GM12865 (cell line): ENCODE measurements around the gene ETS2.

Source experiments
- DNase-seq: peaks from one replicate; pipeline ENCODE4 v3.0.0; 2010; ENCODE audit warnings: low read depth
- H3K4me3 ChIP-seq: 2 replicates; pipeline ENCODE4 v1.5.1; 2011; ENCODE audit warnings: mild to moderate bottlenecking, low read depth, low read length, control low read depth
- TF ChIP-seq, protein P1 (sequence below): IDR thresholded peaks from 2 replicates; pipeline ENCODE4 v1.5.1; 2011; ENCODE audit warnings: low read length, control low read depth, low read depth, inconsistent platforms; ENCODE audit not compliant: insufficient read depth; ENCODE audit errors: missing control alignments

Gene ETS2

DNA sequence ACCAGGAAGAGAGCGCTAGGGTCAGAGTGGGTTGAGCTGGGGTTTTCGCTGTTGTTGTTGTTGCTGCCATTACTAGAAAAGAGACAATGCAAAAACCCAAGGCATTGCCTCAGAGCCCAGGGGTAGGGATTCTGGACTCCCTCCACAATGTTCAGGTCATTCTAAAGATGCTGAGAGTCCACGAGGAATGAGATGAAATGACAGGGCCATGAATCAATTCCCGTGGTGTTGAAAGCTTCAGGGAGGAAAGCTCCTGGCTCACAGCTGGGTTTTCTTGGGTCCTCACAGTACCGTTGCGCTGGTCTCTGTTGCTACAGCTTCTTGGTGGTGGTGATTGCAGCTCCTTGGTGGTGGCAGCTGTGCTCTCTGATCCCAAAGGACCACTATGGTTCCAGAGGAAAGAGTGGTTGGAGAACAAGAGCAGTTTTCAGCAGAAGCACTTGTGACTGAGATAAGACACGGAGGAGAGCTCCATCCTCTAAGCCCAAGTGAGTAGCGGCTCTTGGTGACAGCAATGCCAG lies 58.2 kb downstream of the ETS2 start:
- no peak overlapping the region for H3K4me3 ChIP-seq
- TF ChIP-seq, protein P1, sequence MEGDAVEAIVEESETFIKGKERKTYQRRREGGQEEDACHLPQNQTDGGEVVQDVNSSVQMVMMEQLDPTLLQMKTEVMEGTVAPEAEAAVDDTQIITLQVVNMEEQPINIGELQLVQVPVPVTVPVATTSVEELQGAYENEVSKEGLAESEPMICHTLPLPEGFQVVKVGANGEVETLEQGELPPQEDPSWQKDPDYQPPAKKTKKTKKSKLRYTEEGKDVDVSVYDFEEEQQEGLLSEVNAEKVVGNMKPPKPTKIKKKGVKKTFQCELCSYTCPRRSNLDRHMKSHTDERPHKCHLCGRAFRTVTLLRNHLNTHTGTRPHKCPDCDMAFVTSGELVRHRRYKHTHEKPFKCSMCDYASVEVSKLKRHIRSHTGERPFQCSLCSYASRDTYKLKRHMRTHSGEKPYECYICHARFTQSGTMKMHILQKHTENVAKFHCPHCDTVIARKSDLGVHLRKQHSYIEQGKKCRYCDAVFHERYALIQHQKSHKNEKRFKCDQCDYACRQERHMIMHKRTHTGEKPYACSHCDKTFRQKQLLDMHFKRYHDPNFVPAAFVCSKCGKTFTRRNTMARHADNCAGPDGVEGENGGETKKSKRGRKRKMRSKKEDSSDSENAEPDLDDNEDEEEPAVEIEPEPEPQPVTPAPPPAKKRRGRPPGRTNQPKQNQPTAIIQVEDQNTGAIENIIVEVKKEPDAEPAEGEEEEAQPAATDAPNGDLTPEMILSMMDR, result no peak
- DNase-seq, result no peak

DNA sequence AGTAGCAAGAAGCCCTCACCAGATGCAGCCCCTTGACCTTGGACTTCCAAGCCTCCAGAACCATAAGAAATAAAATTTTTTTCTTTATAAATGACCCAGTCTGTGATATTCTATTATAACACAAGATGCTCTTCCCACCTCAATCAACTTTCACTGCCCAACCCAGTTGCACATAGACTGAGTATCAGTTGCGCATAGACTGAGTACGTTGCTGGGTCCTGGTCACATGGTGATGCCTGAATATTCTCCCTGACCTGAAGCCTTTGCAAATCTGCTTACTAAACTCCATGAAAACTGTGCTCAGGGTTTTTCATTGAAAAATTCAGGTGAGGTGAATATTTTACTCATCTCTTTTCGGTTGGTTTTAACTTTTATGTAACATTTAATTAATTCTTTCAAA lies 59.2 kb downstream of the ETS2 start:
- no peak for DNase-seq
- no peak overlapping the region for H3K4me3 ChIP-seq
- TF ChIP-seq, protein P1, result no peak

DNA sequence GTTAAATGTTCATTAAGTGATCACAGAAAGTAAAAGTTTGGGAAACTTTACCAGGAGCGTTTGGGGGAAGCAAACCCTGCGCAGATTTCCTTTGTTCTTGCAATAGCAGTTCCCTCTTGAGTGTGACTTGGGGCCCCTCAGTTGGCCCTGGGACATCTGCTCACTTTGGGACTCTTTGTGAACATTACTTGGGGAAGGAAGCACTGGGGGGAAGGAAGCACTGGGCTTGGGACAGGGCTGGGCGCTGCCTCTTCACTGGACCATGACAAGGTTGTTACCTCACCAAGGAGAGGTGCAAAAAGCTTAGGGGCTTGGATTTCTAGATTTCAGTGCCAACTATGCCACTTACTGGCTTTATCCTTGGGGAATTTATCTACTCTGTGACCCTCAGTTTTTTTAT lies 63.5 kb downstream of the ETS2 start:
- DNase-seq, result no peak
- no peak overlapping the region for H3K4me3 ChIP-seq
- TF ChIP-seq, protein P1, result no peak

DNA sequence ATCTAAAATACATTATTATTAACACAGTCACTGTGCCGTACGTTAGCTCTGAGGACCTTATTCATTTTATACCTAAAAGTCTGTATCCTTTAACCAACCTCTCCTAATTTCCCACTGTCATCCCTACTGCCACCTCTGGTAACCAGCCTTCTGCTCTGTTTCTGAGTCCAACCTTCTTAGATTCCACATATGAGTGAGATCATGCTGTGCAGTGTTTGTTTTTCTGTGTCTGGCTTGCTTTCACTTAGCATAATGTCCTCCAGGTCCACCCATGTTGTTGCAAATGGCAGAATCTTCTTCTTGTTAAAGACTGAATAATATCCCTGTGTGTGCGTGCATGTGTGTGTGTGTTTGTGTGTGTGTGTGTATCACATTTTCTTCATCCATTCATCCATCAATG lies 64.2 kb downstream of the ETS2 start:
- TF ChIP-seq, protein P1, result no peak
- DNase-seq, result no peak
- no peak overlapping the region for H3K4me3 ChIP-seq
